Prostate gland (tissue), 2 donors: ENCODE measurements around the gene FHL5.

Experiments
- POLR2A ChIP-seq: fragments of 450-650 bp; IDR thresholded peaks from one replicate; pipeline ENCODE4 v1.6.1; 2016; ENCODE audit warnings: antibody characterized with exemption, mild to moderate bottlenecking
- POLR2AphosphoS5 ChIP-seq: sonication (generic); formaldehyde crosslinking; IDR thresholded peaks from one replicate; pipeline ENCODE4 v1.6.1; 2017; ENCODE audit warnings: antibody characterized with exemption
- TF ChIP-seq, protein P1 (sequence below), 4 experiments: fragments of 200-600 bp in 2 of 4; fragments of 450-650 bp in 2 of 4; sonication (generic) in 2 of 4; IDR thresholded peaks; 1 replicate in 3 of 4; 2 replicates in 1 of 4; pipeline ENCODE4 v1.5.1; 2016 to 2019; ENCODE audit warnings: antibody characterized with exemption in 4 of 4, mild to moderate bottlenecking in 2 of 4, moderate library complexity in 2 of 4

DNA sequence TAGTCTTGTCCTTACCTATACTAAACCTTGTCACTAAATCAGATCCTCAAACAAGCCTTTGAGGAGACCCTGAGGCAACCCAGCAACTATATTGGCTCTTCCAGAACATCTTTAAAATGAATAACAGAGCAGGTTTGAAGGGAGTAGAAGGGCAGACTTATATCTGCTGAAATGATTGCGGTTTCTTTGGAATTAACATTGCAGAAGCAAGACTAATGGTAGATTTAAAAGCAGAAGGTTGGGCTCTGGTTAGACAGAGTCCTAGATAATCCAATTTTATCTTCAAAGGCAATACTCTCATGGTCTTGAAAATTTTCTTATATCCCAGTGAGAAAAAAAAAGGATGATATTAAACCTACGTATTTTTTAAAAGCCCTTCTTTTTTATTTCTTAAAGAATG, 19.1 kb downstream of the FHL5 start:
- TF ChIP-seq, protein P1, sequence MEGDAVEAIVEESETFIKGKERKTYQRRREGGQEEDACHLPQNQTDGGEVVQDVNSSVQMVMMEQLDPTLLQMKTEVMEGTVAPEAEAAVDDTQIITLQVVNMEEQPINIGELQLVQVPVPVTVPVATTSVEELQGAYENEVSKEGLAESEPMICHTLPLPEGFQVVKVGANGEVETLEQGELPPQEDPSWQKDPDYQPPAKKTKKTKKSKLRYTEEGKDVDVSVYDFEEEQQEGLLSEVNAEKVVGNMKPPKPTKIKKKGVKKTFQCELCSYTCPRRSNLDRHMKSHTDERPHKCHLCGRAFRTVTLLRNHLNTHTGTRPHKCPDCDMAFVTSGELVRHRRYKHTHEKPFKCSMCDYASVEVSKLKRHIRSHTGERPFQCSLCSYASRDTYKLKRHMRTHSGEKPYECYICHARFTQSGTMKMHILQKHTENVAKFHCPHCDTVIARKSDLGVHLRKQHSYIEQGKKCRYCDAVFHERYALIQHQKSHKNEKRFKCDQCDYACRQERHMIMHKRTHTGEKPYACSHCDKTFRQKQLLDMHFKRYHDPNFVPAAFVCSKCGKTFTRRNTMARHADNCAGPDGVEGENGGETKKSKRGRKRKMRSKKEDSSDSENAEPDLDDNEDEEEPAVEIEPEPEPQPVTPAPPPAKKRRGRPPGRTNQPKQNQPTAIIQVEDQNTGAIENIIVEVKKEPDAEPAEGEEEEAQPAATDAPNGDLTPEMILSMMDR (IDR thresholded peaks at IDR 0.05) = no peak
- TF ChIP-seq POLR2A (no peak), POLR2AphosphoS5 (no peak)
